Natural killer cell (primary cell): ENCODE data around the gene RFTN2. TPM values are rescaled to one million over a fixed set of nuclear protein-coding genes. Genes with fewer than 3 reads are reported as not detected.

Experiments
- ATAC-seq, 3 donors: fragments of 150-1000 bp in 2 of 3; fragments of 200-7000 bp in 1 of 3; cut with Tn5 transposase; 1 replicate in 1 of 3; 2 replicates in 2 of 3; pipeline ENCODE4 v1.10.0; 2021; ENCODE audit warnings: mild to moderate bottlenecking in 2 of 3, moderate library complexity in 2 of 3
- DNase-seq, 2 donors: peaks; one replicate each; pipeline versions ENCODE4 v3.0.0 to v3.0.0-alpha.2; 2013 to 2021; ENCODE audit warnings: mixed read lengths in 1 of 2
- H3K27ac ChIP-seq: one replicate; pipeline ENCODE4 v1.5.1; 2013; ENCODE audit warnings: mild to moderate bottlenecking, low read length
- H3K27me3 ChIP-seq: one replicate; pipeline ENCODE4 v1.6.1; 2013; ENCODE audit warnings: low read length; ENCODE audit not compliant: control insufficient read depth, insufficient read depth
- H3K36me3 ChIP-seq: one replicate; pipeline ENCODE4 v1.6.1; 2013; ENCODE audit warnings: low read length; ENCODE audit not compliant: control insufficient read depth, insufficient read depth
- H3K4me1 ChIP-seq: one replicate; pipeline ENCODE4 v1.6.1; 2013; ENCODE audit warnings: low read length; ENCODE audit not compliant: control insufficient read depth, insufficient read depth
- H3K4me3 ChIP-seq: one replicate; pipeline ENCODE4 v1.5.1; 2013; ENCODE audit warnings: low read length
- H3K9me3 ChIP-seq: one replicate; pipeline ENCODE4 v1.6.1; 2013; ENCODE audit warnings: low read length; ENCODE audit not compliant: control insufficient read depth, insufficient read depth
- H3K27ac Mint-ChIP-seq, 2 donors: one replicate each; pipeline ENCODE4 v1.8.0; 2022; ENCODE audit warnings: mild to moderate bottlenecking in 2 of 2, mixed read lengths in 2 of 2, moderate library complexity in 1 of 2
- H3K27me3 Mint-ChIP-seq, 2 donors: one replicate each; pipeline ENCODE4 v1.8.0; 2022; ENCODE audit warnings: low read depth in 2 of 2, mixed read lengths in 2 of 2
- H3K36me3 Mint-ChIP-seq: one replicate; pipeline ENCODE4 v1.8.0; 2022; ENCODE audit warnings: mixed read lengths
- H3K4me1 Mint-ChIP-seq, 2 donors: one replicate each; pipeline ENCODE4 v1.8.0; 2022; ENCODE audit warnings: mixed read lengths in 2 of 2
- H3K4me3 Mint-ChIP-seq: one replicate; pipeline ENCODE4 v1.8.0; 2022; ENCODE audit warnings: mild to moderate bottlenecking, moderate library complexity, mixed read lengths
- H3K9me3 Mint-ChIP-seq, 2 donors: one replicate each; pipeline ENCODE4 v1.8.0; 2022; ENCODE audit warnings: mixed read lengths in 2 of 2
- WGBS: methylation state at CpG from one replicate; pipeline ENCODE4 v1.1.7; 2013; ENCODE audit warnings: missing lambda C conversion rate; ENCODE audit not compliant: insufficient coverage; 5-methylcytosine and 5-hydroxymethylcytosine counted together
- intact Hi-C: fragments of 100-400 bp; cut with micrococcal nuclease; formaldehyde crosslinking; loops from one replicate; pipeline ENCODE4 v1.14.2; 2022
- total RNA-seq, 4 donors: library from RNA; stranded (reverse); fragments of 120-200 nt in 1 of 4; gene quantifications; one replicate each; pipeline versions ENCODE4 v1.2.3 to v1.2.4, GENCODE V29; 2013 to 2022
- TF ChIP-seq, protein P1 (sequence below): fragments of 200-600 bp; IDR thresholded peaks from one replicate; pipeline ENCODE4 v1.8.0; 2022; ENCODE audit warnings: antibody characterized with exemption

The RFTN2 gene, protein sequence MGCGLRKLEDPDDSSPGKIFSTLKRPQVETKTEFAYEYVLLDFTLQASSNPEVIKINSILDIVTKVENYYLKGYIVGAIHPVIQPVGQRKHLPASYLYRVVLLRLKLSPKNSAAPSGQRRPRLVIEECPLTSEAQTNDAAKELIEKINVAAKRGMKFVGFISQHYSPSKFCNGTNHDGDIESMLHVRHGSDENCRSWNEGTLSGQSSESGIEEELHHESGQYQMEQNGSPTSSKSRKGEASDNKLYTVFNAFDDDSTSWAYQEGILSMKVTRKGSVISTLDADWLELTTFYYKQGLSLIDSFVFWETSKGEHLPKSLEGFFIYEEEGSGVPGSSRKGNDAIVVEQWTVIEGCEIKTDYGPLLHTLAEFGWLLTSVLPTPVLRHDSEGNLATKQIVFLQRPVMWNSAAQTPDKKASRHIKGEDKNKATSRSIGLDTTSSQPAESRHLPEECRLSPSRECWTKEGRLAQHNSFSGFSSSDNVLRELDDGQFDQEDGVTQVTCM
- not detected for total RNA-seq
- total RNA-seq (2013), result 0.27 TPM

DNA sequence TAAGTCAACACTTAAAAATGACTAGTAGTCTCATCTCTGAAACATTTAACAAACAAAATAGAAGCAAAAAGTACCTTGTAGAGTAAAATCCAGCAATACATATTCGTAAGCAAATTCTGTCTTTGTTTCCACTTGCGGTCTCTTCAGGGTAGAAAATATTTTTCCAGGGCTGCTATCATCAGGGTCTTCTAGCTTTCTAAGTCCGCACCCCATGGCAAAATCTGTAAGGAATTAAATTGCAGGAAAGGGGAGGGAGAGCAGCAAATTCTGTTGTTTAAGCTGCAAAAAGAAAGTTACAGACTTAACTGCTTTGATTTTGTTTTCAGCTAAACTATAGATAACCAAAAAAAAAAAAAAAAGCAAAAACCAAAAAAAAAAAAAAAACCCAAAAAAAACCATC is at the start of gene RFTN2:
TSS of gene RFTN2 (minus strand) at position 342 of the 400 bp plus-strand sequence. CDS start at position 213, 129 bp downstream.
- no peak within 1 kb of the TSS for H3K27ac Mint-ChIP-seq
- DNase-seq (no peak), ATAC-seq (no peak)
- Histone ChIP-seq H3K9me3 (no peaks in the 10 kb centered on the region), H3K4me1 (no peaks in the 10 kb centered on the region), H3K4me3 (no peak within 1 kb of the TSS), H3K27me3 (no peaks in the 10 kb centered on the region), H3K27ac (no peak within 1 kb of the TSS), H3K36me3 (no peaks in the 10 kb centered on the region)
- 94% methylated on average over 3 of the region's 3 CpGs for WGBS
- TF ChIP-seq, protein P1, sequence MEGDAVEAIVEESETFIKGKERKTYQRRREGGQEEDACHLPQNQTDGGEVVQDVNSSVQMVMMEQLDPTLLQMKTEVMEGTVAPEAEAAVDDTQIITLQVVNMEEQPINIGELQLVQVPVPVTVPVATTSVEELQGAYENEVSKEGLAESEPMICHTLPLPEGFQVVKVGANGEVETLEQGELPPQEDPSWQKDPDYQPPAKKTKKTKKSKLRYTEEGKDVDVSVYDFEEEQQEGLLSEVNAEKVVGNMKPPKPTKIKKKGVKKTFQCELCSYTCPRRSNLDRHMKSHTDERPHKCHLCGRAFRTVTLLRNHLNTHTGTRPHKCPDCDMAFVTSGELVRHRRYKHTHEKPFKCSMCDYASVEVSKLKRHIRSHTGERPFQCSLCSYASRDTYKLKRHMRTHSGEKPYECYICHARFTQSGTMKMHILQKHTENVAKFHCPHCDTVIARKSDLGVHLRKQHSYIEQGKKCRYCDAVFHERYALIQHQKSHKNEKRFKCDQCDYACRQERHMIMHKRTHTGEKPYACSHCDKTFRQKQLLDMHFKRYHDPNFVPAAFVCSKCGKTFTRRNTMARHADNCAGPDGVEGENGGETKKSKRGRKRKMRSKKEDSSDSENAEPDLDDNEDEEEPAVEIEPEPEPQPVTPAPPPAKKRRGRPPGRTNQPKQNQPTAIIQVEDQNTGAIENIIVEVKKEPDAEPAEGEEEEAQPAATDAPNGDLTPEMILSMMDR, result no peak
- no peaks in the 10 kb centered on the region for H3K9me3 Mint-ChIP-seq
- peaks cover 14 to 16% of the 10 kb centered on the region in 2 donors for H3K27me3 Mint-ChIP-seq
- H3K4me3 Mint-ChIP-seq, result no peak within 1 kb of the TSS
- intact Hi-C loops, result no loop called here
- no peaks in the 10 kb centered on the region for H3K36me3 Mint-ChIP-seq
- no peaks in the 10 kb centered on the region for H3K4me1 Mint-ChIP-seq

DNA sequence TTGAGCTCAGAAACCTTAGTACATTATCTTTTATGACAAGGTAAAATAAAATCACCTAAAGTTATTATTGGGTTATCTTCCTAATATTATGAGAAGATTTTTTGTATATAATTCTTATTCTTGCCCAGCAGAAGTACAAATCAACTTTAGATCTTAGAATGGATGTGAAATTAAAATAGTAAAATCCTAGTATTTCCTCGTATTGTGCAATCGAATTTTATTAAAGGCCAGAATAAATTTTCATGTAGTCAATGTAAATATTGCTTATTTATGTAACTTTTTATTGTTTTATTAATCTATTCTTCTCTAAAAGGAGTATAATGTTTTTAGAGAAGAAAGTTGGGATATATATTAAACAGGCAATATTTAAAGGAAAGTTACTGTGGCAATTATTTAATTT is 42.5 kb upstream of the RFTN2 start:
- intact Hi-C loops, result no loop called here
- no peak overlapping the region for H3K27ac Mint-ChIP-seq
- H3K4me3 Mint-ChIP-seq, result no peak overlapping the region
- no peak overlapping the region for H3K27ac ChIP-seq
- no peaks in the 10 kb centered on the region for H3K4me1 ChIP-seq
- no peaks in the 10 kb centered on the region for H3K9me3 Mint-ChIP-seq
- no CpG with 5 or more reads among the region's 2 CpGs for WGBS
- no peaks in the 10 kb centered on the region for H3K27me3 ChIP-seq
- no peaks in the 10 kb centered on the region for H3K27me3 Mint-ChIP-seq
- no peak overlapping the region for H3K4me3 ChIP-seq
- H3K36me3 Mint-ChIP-seq, result no peaks in the 10 kb centered on the region
- no peaks in the 10 kb centered on the region for H3K9me3 ChIP-seq
- TF ChIP-seq, protein P1, result no peak
- DNase-seq (no peak), ATAC-seq (no peak)
- peaks cover 4 to 5% of the 10 kb centered on the region in 2 donors for H3K4me1 Mint-ChIP-seq
- no peaks in the 10 kb centered on the region for H3K36me3 ChIP-seq

DNA sequence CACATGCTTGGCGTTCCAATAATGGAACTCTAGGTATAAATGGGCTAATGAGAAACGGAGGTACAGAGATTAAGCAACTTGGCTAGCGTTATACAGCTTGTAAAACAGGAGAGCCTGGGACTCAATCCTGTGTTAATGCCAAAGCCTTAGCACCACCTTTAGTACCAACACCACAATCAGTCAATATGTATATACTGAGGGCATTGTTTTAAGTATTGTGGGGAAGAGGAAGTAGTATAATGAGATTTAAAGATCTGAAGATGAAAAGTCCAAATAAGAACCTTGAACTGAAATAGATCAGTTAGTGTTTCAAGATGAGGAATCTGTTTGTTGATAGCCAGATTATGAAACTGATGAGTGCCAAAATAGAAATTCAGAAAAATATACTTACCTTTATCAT is 37.9 kb upstream of the RFTN2 start:
- intact Hi-C loops, result no loop called here
- H3K4me1 ChIP-seq, result no peaks in the 10 kb centered on the region
- H3K36me3 ChIP-seq, result peaks cover 7% of the 10 kb centered on the region
- no peaks in the 10 kb centered on the region for H3K27me3 ChIP-seq
- H3K4me3 ChIP-seq, result no peak overlapping the region
- Mint-ChIP-seq H3K36me3 (no peaks in the 10 kb centered on the region), H3K4me1 (peaks cover 26 to 27% of the 10 kb centered on the region in 2 donors), H3K4me3 (no peak overlapping the region), H3K27ac (no peak overlapping the region), H3K27me3 (no peaks in the 10 kb centered on the region), H3K9me3 (no peaks in the 10 kb centered on the region)
- ATAC-seq, result no peak
- H3K9me3 ChIP-seq, result no peaks in the 10 kb centered on the region
- H3K27ac ChIP-seq, result no peak overlapping the region
- WGBS, result 95% methylated on average over 3 of the region's 3 CpGs
- DNase-seq, result no peak
- TF ChIP-seq, protein P1, result no peak
